CD4-positive, alpha-beta T cell (primary cell): ENCODE data around the gene KRT76. TPM values are rescaled to one million over a fixed set of nuclear protein-coding genes. Genes with fewer than 3 reads are reported as not detected.

Source experiments
- ATAC-seq: fragments of 200-7000 bp; cut with Tn5 transposase; one replicate; pipeline ENCODE4 v1.10.0; 2022; ENCODE audit warnings: mild to moderate bottlenecking; ENCODE audit not compliant: poor library complexity
- CTCF ChIA-PET: fragments of 350-600 bp; sonication (Branson Sonifier 250); formaldehyde crosslinking; loops from one replicate; lab custom pipeline; 2021; ENCODE audit warnings: antibody characterized with exemption, inconsistent platforms; lab: Charles Lee
- POLR2A ChIA-PET: fragments of 350-600 bp; sonication (Branson Sonifier 250); formaldehyde crosslinking; loops from one replicate; lab custom pipeline; 2021; ENCODE audit warnings: antibody characterized with exemption, inconsistent platforms; lab: Charles Lee
- DNase-seq, 14 experiments: peaks; one replicate each; pipeline ENCODE4 v3.0.0-alpha.2; 2013 to 2020; ENCODE audit warnings: mixed read lengths in 2 of 14
- H3K27ac ChIP-seq, 2 donors: one replicate each; pipeline versions ENCODE4 v1.5.1 to v1.7.0; 2013; ENCODE audit warnings: low read length in 2 of 2, low read depth in 1 of 2, mild to moderate bottlenecking in 1 of 2
- H3K27me3 ChIP-seq, 2 experiments: 1 replicate in 1 of 2; 2 replicates in 1 of 2; pipeline versions ENCODE4 v1.6.1 to v1.7.0; 2013; ENCODE audit warnings: low read length in 2 of 2, control low read depth in 1 of 2, mild to moderate bottlenecking in 1 of 2, moderate library complexity in 1 of 2; ENCODE audit not compliant: insufficient read depth in 2 of 2, control insufficient read depth in 1 of 2
- H3K36me3 ChIP-seq: one replicate; pipeline ENCODE4 v1.6.1; 2013; ENCODE audit warnings: low read length, control low read depth; ENCODE audit not compliant: insufficient read depth
- H3K4me1 ChIP-seq: one replicate; pipeline ENCODE4 v1.6.1; 2013; ENCODE audit warnings: low read length, control low read depth; ENCODE audit not compliant: insufficient read depth
- H3K4me3 ChIP-seq: one replicate; pipeline ENCODE4 v1.5.1; 2013; ENCODE audit warnings: mild to moderate bottlenecking, low read length, moderate library complexity
- H3K9me3 ChIP-seq, 2 experiments: 1 replicate in 1 of 2; 2 replicates in 1 of 2; pipeline versions ENCODE4 v1.6.1 to v1.7.0; 2013; ENCODE audit warnings: low read length in 2 of 2, mild to moderate bottlenecking in 2 of 2, control low read depth in 1 of 2, moderate library complexity in 1 of 2; ENCODE audit not compliant: control insufficient read depth in 1 of 2, insufficient read depth in 1 of 2
- H3K27ac Mint-ChIP-seq: one replicate; pipeline ENCODE4 v1.8.0; 2020; ENCODE audit warnings: mixed read lengths
- H3K27me3 Mint-ChIP-seq: one replicate; pipeline ENCODE4 v1.8.0; 2021; ENCODE audit warnings: mixed read lengths
- H3K36me3 Mint-ChIP-seq: one replicate; pipeline ENCODE4 v1.8.0; 2021; ENCODE audit warnings: low read depth, mixed read lengths
- H3K4me1 Mint-ChIP-seq: one replicate; pipeline ENCODE4 v1.8.0; 2021; ENCODE audit warnings: low read depth, mixed read lengths
- H3K4me3 Mint-ChIP-seq: one replicate; pipeline ENCODE4 v1.8.0; 2020; ENCODE audit warnings: mild to moderate bottlenecking, mixed read lengths
- H3K9me3 Mint-ChIP-seq: one replicate; pipeline ENCODE4 v1.8.0; 2020; ENCODE audit warnings: mixed read lengths
- intact Hi-C, 2 experiments: fragments of 100-400 bp; cut with DNase I in 1 of 2; cut with micrococcal nuclease in 1 of 2; formaldehyde crosslinking; loops; one replicate each; pipeline versions ENCODE4 v1.15.1 to v1.9.0; 2023 to 2025; cut with DNase I, micrococcal nuclease
- total RNA-seq, 174 experiments: library from RNA in 2 of 174; stranded (reverse) in 2 of 174; gene quantifications; one replicate each; pipeline ENCODE4 v1.2.3 and lab custom pipeline; 2021 to 2026
- TF ChIP-seq, protein P1 (sequence below): fragments of 200-600 bp; IDR thresholded peaks from one replicate; pipeline ENCODE4 v1.8.0; 2022; ENCODE audit warnings: antibody characterized with exemption, mild to moderate bottlenecking

Gene KRT76
- total RNA-seq, 2 experiments from 2014 or later, result not detected

DNA sequence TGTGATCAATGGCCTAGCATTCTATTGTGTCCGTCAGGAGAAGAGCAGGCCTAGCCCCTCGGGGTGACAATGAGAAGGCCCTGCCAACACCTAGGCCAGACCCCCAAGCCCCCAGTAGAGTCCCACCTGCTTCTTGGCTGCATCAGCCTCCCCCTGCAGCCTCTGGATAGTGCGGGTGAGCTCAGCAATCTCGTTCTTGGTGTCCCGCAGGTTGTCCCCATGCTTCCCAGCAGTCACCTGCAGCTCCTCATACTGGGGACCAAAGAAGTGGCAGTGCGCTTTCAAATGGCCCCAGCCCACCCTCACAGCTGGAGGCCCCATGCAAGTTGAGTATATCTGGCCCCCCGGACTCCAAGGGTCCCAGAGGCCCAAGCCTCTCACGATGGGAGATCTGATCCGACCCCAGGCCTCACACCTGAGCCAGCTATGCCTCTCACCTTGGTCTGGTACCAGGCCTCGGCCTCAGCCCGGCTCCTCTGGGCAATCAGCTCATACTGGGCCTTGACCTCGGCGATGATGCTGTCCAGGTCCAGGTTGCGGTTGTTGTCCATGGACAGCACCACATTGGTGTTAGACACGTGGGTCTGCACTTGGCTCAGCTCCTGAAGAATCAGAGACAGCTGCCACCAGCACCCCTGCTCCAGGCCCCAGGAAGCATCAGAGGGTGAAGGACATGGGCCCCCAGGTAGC, 46.8 kb upstream of the KRT76 start:
- H3K27me3 Mint-ChIP-seq, result no peaks in the 10 kb centered on the region
- no peaks in the 10 kb centered on the region for H3K9me3 ChIP-seq
- peaks cover 8% of the 10 kb centered on the region for H3K4me1 Mint-ChIP-seq
- intact Hi-C loops, result no loop called here
- H3K36me3 Mint-ChIP-seq, result no peaks in the 10 kb centered on the region
- ATAC-seq (no peak), DNase-seq (no peak)
- POLR2A ChIA-PET, result no interaction called here
- H3K4me1 ChIP-seq, result peaks cover 5% of the 10 kb centered on the region
- no peak overlapping the region for H3K27ac Mint-ChIP-seq
- H3K9me3 Mint-ChIP-seq, result no peaks in the 10 kb centered on the region
- H3K27ac ChIP-seq, result no peak overlapping the region
- H3K4me3 Mint-ChIP-seq, result no peak overlapping the region
- H3K27me3 ChIP-seq, result peaks cover 0 to under 1% of the 10 kb centered on the region in 2 experiments
- CTCF ChIA-PET, result no interaction called here
- no peak overlapping the region for H3K4me3 ChIP-seq
- TF ChIP-seq, protein P1, sequence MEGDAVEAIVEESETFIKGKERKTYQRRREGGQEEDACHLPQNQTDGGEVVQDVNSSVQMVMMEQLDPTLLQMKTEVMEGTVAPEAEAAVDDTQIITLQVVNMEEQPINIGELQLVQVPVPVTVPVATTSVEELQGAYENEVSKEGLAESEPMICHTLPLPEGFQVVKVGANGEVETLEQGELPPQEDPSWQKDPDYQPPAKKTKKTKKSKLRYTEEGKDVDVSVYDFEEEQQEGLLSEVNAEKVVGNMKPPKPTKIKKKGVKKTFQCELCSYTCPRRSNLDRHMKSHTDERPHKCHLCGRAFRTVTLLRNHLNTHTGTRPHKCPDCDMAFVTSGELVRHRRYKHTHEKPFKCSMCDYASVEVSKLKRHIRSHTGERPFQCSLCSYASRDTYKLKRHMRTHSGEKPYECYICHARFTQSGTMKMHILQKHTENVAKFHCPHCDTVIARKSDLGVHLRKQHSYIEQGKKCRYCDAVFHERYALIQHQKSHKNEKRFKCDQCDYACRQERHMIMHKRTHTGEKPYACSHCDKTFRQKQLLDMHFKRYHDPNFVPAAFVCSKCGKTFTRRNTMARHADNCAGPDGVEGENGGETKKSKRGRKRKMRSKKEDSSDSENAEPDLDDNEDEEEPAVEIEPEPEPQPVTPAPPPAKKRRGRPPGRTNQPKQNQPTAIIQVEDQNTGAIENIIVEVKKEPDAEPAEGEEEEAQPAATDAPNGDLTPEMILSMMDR, result no peak
- H3K36me3 ChIP-seq, result no peaks in the 10 kb centered on the region

DNA sequence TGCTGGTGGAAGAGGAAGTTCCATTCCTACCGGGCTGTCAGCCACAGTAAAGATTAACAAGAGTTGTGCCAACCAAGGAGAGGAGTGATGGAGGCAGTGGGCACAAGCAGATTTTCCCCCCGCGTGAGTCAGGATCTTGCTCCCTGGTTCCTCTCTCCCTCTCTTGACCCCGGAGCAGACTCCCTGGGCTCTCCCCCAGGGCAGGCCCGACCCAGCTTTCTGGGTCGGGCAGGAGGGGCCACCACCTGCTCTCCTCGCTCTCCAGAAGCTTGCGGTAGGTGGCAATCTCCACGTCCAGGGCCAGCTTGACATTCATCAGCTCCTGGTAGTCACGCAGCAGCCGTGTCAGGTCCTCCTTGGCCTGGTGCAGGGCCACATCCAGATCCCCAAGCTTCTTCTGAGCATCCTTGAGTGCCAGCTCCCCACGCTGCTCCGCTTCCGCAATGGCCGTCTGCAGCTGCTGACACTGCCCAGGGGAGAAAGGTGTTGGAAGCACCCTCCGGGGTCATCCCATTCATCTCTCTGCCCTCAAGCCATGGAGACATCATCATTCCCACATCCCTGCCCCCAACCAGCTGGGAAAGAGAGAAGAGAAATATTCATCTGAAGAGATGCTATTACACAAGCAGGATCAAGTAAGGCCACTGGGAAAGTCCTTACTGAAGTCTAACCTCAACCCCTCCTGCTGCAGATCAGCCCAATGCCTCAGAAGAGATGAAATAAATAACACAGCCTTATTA, 45.8 kb upstream of the KRT76 start:
- intact Hi-C loops, result no loop called here
- no peak for ATAC-seq
- no peak overlapping the region for H3K27ac Mint-ChIP-seq
- Histone ChIP-seq H3K9me3 (no peaks in the 10 kb centered on the region), H3K27me3 (peaks cover 0 to 3% of the 10 kb centered on the region in 2 experiments), H3K4me1 (peaks cover 5% of the 10 kb centered on the region), H3K36me3 (no peaks in the 10 kb centered on the region), H3K4me3 (no peak overlapping the region), H3K27ac (no peak overlapping the region)
- no peaks in the 10 kb centered on the region for H3K27me3 Mint-ChIP-seq
- TF ChIP-seq, protein P1, result no peak
- no peak for DNase-seq
- no peaks in the 10 kb centered on the region for H3K36me3 Mint-ChIP-seq
- CTCF ChIA-PET, result no interaction called here
- H3K4me1 Mint-ChIP-seq, result peaks cover 5% of the 10 kb centered on the region
- no peaks in the 10 kb centered on the region for H3K9me3 Mint-ChIP-seq
- H3K4me3 Mint-ChIP-seq, result no peak overlapping the region
- POLR2A ChIA-PET, result no interaction called here

DNA sequence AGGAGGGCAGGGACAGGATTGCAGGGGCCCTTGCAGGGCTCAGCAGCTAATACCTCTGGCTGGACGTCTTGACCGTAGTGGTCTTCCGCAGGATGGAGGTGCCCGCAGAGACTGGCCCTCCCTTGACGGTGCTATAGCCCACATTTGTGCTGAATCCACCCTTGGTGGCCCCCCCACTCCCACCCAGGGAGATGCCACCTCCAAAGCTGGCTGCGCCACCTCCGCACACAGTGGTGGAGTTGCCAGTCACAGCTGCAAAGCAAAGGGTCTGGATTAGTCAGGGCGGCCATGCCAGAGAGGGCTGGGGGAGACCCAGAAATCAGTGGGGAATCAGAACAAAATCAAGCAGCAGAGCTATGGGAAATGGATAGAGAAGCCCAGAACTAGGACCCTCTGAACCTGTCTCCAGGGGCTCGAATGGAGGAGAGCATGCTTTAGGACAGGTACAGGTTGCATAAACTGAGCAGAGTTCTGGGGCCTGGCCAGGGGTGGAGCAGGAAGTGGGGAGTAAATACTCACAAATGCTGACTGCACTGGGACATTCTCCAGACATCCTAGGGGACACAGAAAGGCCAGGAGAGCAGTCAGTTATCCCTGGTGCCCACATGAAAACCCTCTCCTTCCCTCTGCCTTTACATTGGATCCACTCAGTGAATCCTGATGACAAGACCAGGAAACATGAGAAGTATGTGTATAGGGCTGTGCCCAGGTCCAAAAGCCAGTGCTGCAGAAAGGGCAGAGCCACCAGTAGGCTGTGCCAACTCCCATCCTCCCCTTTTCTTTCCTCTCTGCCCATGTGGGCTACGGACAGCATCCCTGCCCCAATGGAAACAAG, 44.9 kb upstream of the KRT76 start:
- TF ChIP-seq, protein P1, result no peak
- no peaks in the 10 kb centered on the region for H3K36me3 Mint-ChIP-seq
- H3K27me3 ChIP-seq, result peaks cover 0 to 3% of the 10 kb centered on the region in 2 experiments

More for the DNA sequence above, 44.9 kb upstream of the KRT76 start:
- intact Hi-C loops, result no loop called here
- POLR2A ChIA-PET, result no interaction called here
- H3K27ac ChIP-seq, result no peak overlapping the region
- Mint-ChIP-seq H3K4me1 (peaks cover 13% of the 10 kb centered on the region), H3K9me3 (no peaks in the 10 kb centered on the region), H3K27ac (no peak overlapping the region), H3K27me3 (no peaks in the 10 kb centered on the region), H3K4me3 (no peak overlapping the region)
- no peaks in the 10 kb centered on the region for H3K9me3 ChIP-seq
- no peak for ATAC-seq
- no peak for DNase-seq
- CTCF ChIA-PET, result no interaction called here
- no peaks in the 10 kb centered on the region for H3K36me3 ChIP-seq
- no peak overlapping the region for H3K4me3 ChIP-seq
- H3K4me1 ChIP-seq, result peaks cover 5% of the 10 kb centered on the region
